NCI-H526 treated with DMSO at 0.1 percent for 48 hours (cell line): ENCODE data around the gene ANK3.
A peak's percentile ranks its signal among the peaks of the same experiment; 100 is the strongest.

Experiments used
- DNase-seq: peaks from one replicate; lab custom pipeline; 2025; lab: John Stamatoyannopoulos, UW

ANK3 gene

GRCh38 chr10:60029475-60029874 is 360.2 kb downstream of the ANK3 start:
- DNase-seq, result no peak

GRCh38 chr10:60028081-60028480 is 361.6 kb downstream of the ANK3 start:
- DNase-seq, result no peak

- DNase-seq, result no peak
Observed at GRCh38 chr10:60025279-60025678, 364.4 kb downstream of the ANK3 start.

- DNase-seq, result no peak
Observed at GRCh38 chr10:60024506-60024905, 365.2 kb downstream of the ANK3 start.

- no peak for DNase-seq
Observed at GRCh38 chr10:60023155-60023877, 366.4 kb downstream of the ANK3 start.

- no peak for DNase-seq
Observed at GRCh38 chr10:60021361-60021760, 368.3 kb downstream of the ANK3 start.

- no peak for DNase-seq
Observed at GRCh38 chr10:60016794-60017193, 372.9 kb downstream of the ANK3 start.

- DNase-seq, result no peak
Observed at GRCh38 chr10:60009710-60010383, 379.8 kb downstream of the ANK3 start.

GRCh38 chr10:60009276-60009675 is 380.4 kb downstream of the ANK3 start:
- DNase-seq, result no peak

GRCh38 chr10:60008816-60009215 is 380.9 kb downstream of the ANK3 start:
- no peak for DNase-seq

- DNase-seq, result no peak
Observed at GRCh38 chr10:60006062-60006461, 383.6 kb downstream of the ANK3 start.

GRCh38 chr10:60003651-60004523 is 385.8 kb downstream of the ANK3 start:
- DNase-seq, result no peak

- no peak for DNase-seq
Observed at GRCh38 chr10:60000747-60001146, 388.9 kb downstream of the ANK3 start.

GRCh38 chr10:59997827-59998525 is 391.7 kb downstream of the ANK3 start:
- no peak for DNase-seq

- no peak for DNase-seq
Observed at GRCh38 chr10:59995862-59996261, 393.8 kb downstream of the ANK3 start.

- no peak for DNase-seq
Observed at GRCh38 chr10:59993931-59994330, 395.7 kb downstream of the ANK3 start.

- DNase-seq, result peak; percentile 91
Observed at GRCh38 chr10:59991661-59992060, 398.0 kb downstream of the ANK3 start.

- DNase-seq, result peak; percentile 92
Observed at GRCh38 chr10:59991117-59991516, 398.6 kb downstream of the ANK3 start.

GRCh38 chr10:59985639-59986038 is 404.0 kb downstream of the ANK3 start:
- no peak for DNase-seq

GRCh38 chr10:59984415-59984814 is 405.3 kb downstream of the ANK3 start:
- DNase-seq, result no peak

GRCh38 chr10:59980356-59980755 is 409.3 kb downstream of the ANK3 start:
- DNase-seq, result no peak

GRCh38 chr10:59977486-59977885 is 412.2 kb downstream of the ANK3 start:
- DNase-seq, result no peak
